GM12878 (cell line): ENCODE data around the gene ARMCX6. TPM values are rescaled to one million over a fixed set of nuclear protein-coding genes. Genes with fewer than 3 reads are reported as not detected.
A peak's percentile ranks its signal among the peaks of the same experiment; 100 is the strongest.

Experiments used
- ATAC-seq: fragments of 200-7000 bp; cut with Tn5 transposase; 3 replicates; pipeline ENCODE4 v1.9.1; 2020; ENCODE audit warnings: mild to moderate bottlenecking, moderate library complexity
- BruUV-seq: library from RNA; stranded (reverse); fragments of 400-500 nt; replicated peaks from 2 replicates; lab custom pipeline; 2021; lab: Mats Ljungman, UMichigan
- CTCF ChIA-PET: fragments of 300-600 bp; sonication (Branson Sonifier 250); formaldehyde crosslinking; extraction: SDS; loops from one replicate; lab custom pipeline; 2021; ENCODE audit warnings: inconsistent platforms; lab: Yijun Ruan, JAX
- POLR2A ChIA-PET: fragments of 350-600 bp; formaldehyde crosslinking; extraction: SDS; loops from one replicate; lab custom pipeline; 2021; ENCODE audit warnings: inconsistent platforms; lab: Charles Lee
- RAD21 ChIA-PET: fragments of 300-600 bp; sonication (Branson Sonifier 250); formaldehyde crosslinking; loops from one replicate; lab custom pipeline; 2023; ENCODE audit warnings: antibody characterized with exemption; ENCODE audit not compliant: unreplicated experiment; lab: Charles Lee
- SMC1A ChIA-PET: fragments of 300-600 bp; sonication (Branson Sonifier 250); formaldehyde crosslinking; loops from one replicate; lab custom pipeline; 2023; ENCODE audit not compliant: unreplicated experiment, uncharacterized antibody; lab: Charles Lee
- DNase-seq: peaks from one replicate; pipeline ENCODE4 v3.0.0-alpha.2; 2011; ENCODE audit warnings: low read depth, low spot score
- FAIRE-seq: peaks from 3 replicates; lab custom pipeline; 2011; peaks lifted over from hg19 to GRCh38; lab: Jason Lieb, UNC
- H2AFZ ChIP-seq: 2 replicates; pipeline ENCODE4 v1.6.0; 2011; ENCODE audit warnings: low read depth, low read length, control low read depth; ENCODE audit not compliant: control insufficient read depth
- H3K27ac ChIP-seq: 2 replicates; pipeline ENCODE4 v1.5.1; 2011; ENCODE audit warnings: control low read depth; ENCODE audit not compliant: control insufficient read depth, insufficient read depth
- H3K27me3 ChIP-seq, 2 experiments: replicated peaks in 1 of 2; 2 replicates each; pipeline versions ENCODE4 v1.6.0 to v1.6.1; 2011; ENCODE audit warnings: low read length in 1 of 2; ENCODE audit not compliant: control insufficient read depth in 2 of 2, insufficient read depth in 2 of 2
- H3K36me3 ChIP-seq, 2 experiments: 2 replicates each; pipeline ENCODE4 v1.5.1; 2011; ENCODE audit warnings: low read length in 1 of 2; ENCODE audit not compliant: control insufficient read depth in 2 of 2, insufficient read depth in 2 of 2
- H3K4me1 ChIP-seq: 2 replicates; pipeline ENCODE4 v1.6.1; 2011; ENCODE audit warnings: mild to moderate bottlenecking, low read length, moderate library complexity, mixed read lengths; ENCODE audit not compliant: control insufficient read depth, insufficient read depth
- H3K4me2 ChIP-seq: 2 replicates; pipeline ENCODE4 v1.6.0; 2011; ENCODE audit warnings: control low read depth; ENCODE audit not compliant: control insufficient read depth, insufficient read depth
- H3K4me3 ChIP-seq: fragments of 200-600 bp; sonication (generic); 2 replicates; pipeline ENCODE4 v1.5.1; 2016
- H3K79me2 ChIP-seq: 2 replicates; pipeline ENCODE4 v1.6.0; 2011; ENCODE audit warnings: low read length; ENCODE audit not compliant: control insufficient read depth, insufficient read depth
- H3K9ac ChIP-seq: 2 replicates; pipeline ENCODE4 v1.8.0; 2011; ENCODE audit warnings: low read length, control low read depth, mixed read lengths; ENCODE audit not compliant: control insufficient read depth, insufficient read depth
- H3K9me3 ChIP-seq: replicated peaks from 3 replicates; pipeline ENCODE4 v1.5.1; 2011; ENCODE audit warnings: mild to moderate bottlenecking, low read length; ENCODE audit not compliant: control insufficient read depth, insufficient read depth
- H4K20me1 ChIP-seq: 2 replicates; pipeline ENCODE4 v1.6.0; 2011; ENCODE audit not compliant: control insufficient read depth, insufficient read depth
- EED ChIP-seq: sonication (generic); IDR thresholded peaks from 2 replicates; pipeline ENCODE4 v1.6.1; 2016; ENCODE audit warnings: antibody characterized with exemption, low read depth
- FOXM1 ChIP-seq: IDR thresholded peaks from 2 replicates; pipeline ENCODE4 v1.6.1; 2012; ENCODE audit warnings: low read depth, mild to moderate bottlenecking, inconsistent platforms, low read length, moderate library complexity
- HCFC1 ChIP-seq: fragments of 150-350 bp; IDR thresholded peaks from 2 replicates; pipeline ENCODE4 v1.6.1; 2014; ENCODE audit warnings: low read length
- NRF1 ChIP-seq: conservative IDR thresholded peaks from 2 replicates; pipeline ENCODE4 v1.6.1; 2011; ENCODE audit warnings: mild to moderate bottlenecking, low read depth, low read length, improper control_type of control experiment
- RAD21 ChIP-seq: IDR thresholded peaks from 2 replicates; pipeline ENCODE4 v1.6.1; 2011; ENCODE audit warnings: mild to moderate bottlenecking, low read depth, low read length, moderate library complexity; ENCODE audit not compliant: insufficient read depth
- SPI1 ChIP-seq: IDR thresholded peaks from 2 replicates; pipeline ENCODE4 v1.6.1; 2011; ENCODE audit warnings: low read depth, mild to moderate bottlenecking, low read length, moderate library complexity, borderline replicate concordance; ENCODE audit not compliant: insufficient read depth
- SUPT20H ChIP-seq: IDR thresholded peaks from 2 replicates; pipeline ENCODE4 v1.6.1; 2011; ENCODE audit warnings: low read depth, mild to moderate bottlenecking, low read length, moderate library complexity, borderline replicate concordance; ENCODE audit not compliant: control insufficient read depth
- YY1 ChIP-seq: IDR thresholded peaks from 2 replicates; pipeline ENCODE4 v1.6.1; 2011; ENCODE audit warnings: low read depth, mild to moderate bottlenecking, low read length
- ZNF24 ChIP-seq: fragments of 450-650 bp; IDR thresholded peaks from 2 replicates; pipeline ENCODE4 v1.6.1; 2017; ENCODE audit warnings: antibody characterized with exemption, mild to moderate bottlenecking
- WGBS: methylation state at CpG from one replicate; pipeline ENCODE4 v1.1.6; 2016; ENCODE audit warnings: low lambda C conversion rate; ENCODE audit not compliant: insufficient replicate concordance, insufficient coverage; ENCODE audit errors: missing lambda C conversion rate; 5-methylcytosine and 5-hydroxymethylcytosine counted together
- in situ Hi-C: fragments of 300-500 bp; cut with MboI; formaldehyde crosslinking; loops from 9 replicates; pipeline ENCODE4 v1.14.3; 2018; ENCODE audit warnings: mixed read lengths
- intact Hi-C: fragments of 100-400 bp; cut with micrococcal nuclease; formaldehyde crosslinking; loops from one replicate; pipeline ENCODE4 v1.14.2; 2022; ENCODE audit not compliant: unreplicated experiment
- polyA plus RNA-seq, 11 experiments: library from polyadenylated mRNA; depleted of rRNA in 4 of 11; unstranded in 6 of 11; stranded (reverse) in 5 of 11; fragments of >200 nt; fragmentation: Nextera tagmentation in 4 of 11; fragmentation: Illumina TruSeq in 1 of 11; extraction: Ambion mirVana in 4 of 11; extraction: Trizol in 1 of 11; gene quantifications; 1 replicate in 1 of 11; 2 replicates in 10 of 11; pipeline versions ENCODE4 v1.2.1 to v1.2.3, GENCODE V29; 2011 to 2016; ENCODE audit warnings: inconsistent platforms in 2 of 11, missing spikeins in 2 of 11, low read depth in 1 of 11
- total RNA-seq, 4 experiments: library from RNA; depleted of rRNA in 3 of 4; stranded (reverse); fragments of >200 nt in 3 of 4; fragmentation: Illumina TruSeq in 1 of 4; extraction: Trizol in 1 of 4; gene quantifications; 2 replicates each; pipeline versions ENCODE4 v1.2.1 to v1.2.3, GENCODE V29; 2013 to 2021
- TF ChIP-seq, protein P1 (sequence below): IDR thresholded peaks from 2 replicates; pipeline ENCODE4 v1.6.1; 2012; ENCODE audit warnings: low read depth, low read length, improper control_type of control experiment
- TF ChIP-seq, protein P2 (sequence below): fragments of 450-650 bp; IDR thresholded peaks from 2 replicates; pipeline ENCODE4 v1.6.1; 2018; ENCODE audit warnings: borderline replicate concordance, mild to moderate bottlenecking; ENCODE audit not compliant: partially characterized antibody

ARMCX6 gene
- total and polyA plus RNA-seq, 10 of the 15 experiments (the other 5 are each of a cell fraction or from before 2014, with no cell fraction given): 34.7 to 72.3 (median 48.6) TPM

- Histone ChIP-seq H3K4me1 (no peaks in the 10 kb centered on the region), H3K79me2 (no peaks in the 10 kb centered on the region), H3K9me3 (no peaks in the 10 kb centered on the region), H2AFZ (peak overlapping the region; percentile 83), H3K9ac (peak overlapping the region; percentile 33), H3K36me3 (no peaks in the 10 kb centered on the region), H3K4me2 (peak overlapping the region; percentile 76), H3K27ac (no peak overlapping the region), H3K4me3 (peak overlapping the region; percentile 52), H4K20me1 (no peaks in the 10 kb centered on the region), H3K27me3 (no peaks in the 10 kb centered on the region; a peak in 1 of 4 replicates)
- in situ Hi-C loops: no loop called here
- TF ChIP-seq YY1 (peak; percentile 78; the same call in 1 of the 2 replicates), NRF1 (peak; percentile 37; the same call in 1 of the 2 replicates), FOXM1 (no peak)
- RAD21 ChIA-PET: no interaction called here
- CTCF ChIA-PET: no interaction called here
- POLR2A ChIA-PET: no interaction called here
- intact Hi-C loops: no loop called here
- no peak for FAIRE-seq
- DNase-seq: no peak
- SMC1A ChIA-PET: no interaction called here
- no TSS peak for BruUV-seq
- ATAC-seq: peak; percentile 86
- WGBS: 21% methylated on average over 29 of the region's 38 CpGs
Observed at GRCh38 chrX:101658661-101659491, 41.1 kb upstream of the ARMCX6 start.

GRCh38 chrX:101657495-101657894 lies 39.7 kb upstream of the ARMCX6 start:
- FAIRE-seq (no peak), DNase-seq (no peak), ATAC-seq (no peak)
- no peak overlapping the region for H3K4me3 ChIP-seq
- no peak overlapping the region for H3K27ac ChIP-seq
- intact Hi-C loops: no loop called here
- SMC1A ChIA-PET: interaction anchor here (1.7 kb wide), 1 partner anchor 13 kb away, joined by 4 read pairs; no protein-coding TSS in a partner anchor
- no peaks in the 10 kb centered on the region for H3K4me1 ChIP-seq
- in situ Hi-C loops: no loop called here
- no peak overlapping the region for H2AFZ ChIP-seq
- no peaks in the 10 kb centered on the region for H4K20me1 ChIP-seq
- H3K9me3 ChIP-seq: no peaks in the 10 kb centered on the region
- CTCF ChIA-PET: no interaction called here
- no peak overlapping the region for H3K4me2 ChIP-seq
- H3K27me3 ChIP-seq: no peaks in the 10 kb centered on the region
- H3K79me2 ChIP-seq: no peaks in the 10 kb centered on the region
- WGBS: 89% methylated on average over 12 of the region's 12 CpGs
- RAD21 ChIA-PET: no interaction called here
- H3K9ac ChIP-seq: no peak overlapping the region
- no peaks in the 10 kb centered on the region for H3K36me3 ChIP-seq
- POLR2A ChIA-PET: interaction anchor here (0.7 kb wide), 1 partner anchor 15 kb away, joined by 3 read pairs; no protein-coding TSS in a partner anchor
- no TSS peak for BruUV-seq
- TF ChIP-seq ZNF24 (no peak), RAD21 (no peak), NRF1 (no peak), SUPT20H (no peak), SPI1 (no peak), HCFC1 (no peak), EED (no peak)
- TF ChIP-seq, protein P1, sequence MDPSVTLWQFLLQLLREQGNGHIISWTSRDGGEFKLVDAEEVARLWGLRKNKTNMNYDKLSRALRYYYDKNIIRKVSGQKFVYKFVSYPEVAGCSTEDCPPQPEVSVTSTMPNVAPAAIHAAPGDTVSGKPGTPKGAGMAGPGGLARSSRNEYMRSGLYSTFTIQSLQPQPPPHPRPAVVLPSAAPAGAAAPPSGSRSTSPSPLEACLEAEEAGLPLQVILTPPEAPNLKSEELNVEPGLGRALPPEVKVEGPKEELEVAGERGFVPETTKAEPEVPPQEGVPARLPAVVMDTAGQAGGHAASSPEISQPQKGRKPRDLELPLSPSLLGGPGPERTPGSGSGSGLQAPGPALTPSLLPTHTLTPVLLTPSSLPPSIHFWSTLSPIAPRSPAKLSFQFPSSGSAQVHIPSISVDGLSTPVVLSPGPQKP: no peak
- TF ChIP-seq, protein P2, sequence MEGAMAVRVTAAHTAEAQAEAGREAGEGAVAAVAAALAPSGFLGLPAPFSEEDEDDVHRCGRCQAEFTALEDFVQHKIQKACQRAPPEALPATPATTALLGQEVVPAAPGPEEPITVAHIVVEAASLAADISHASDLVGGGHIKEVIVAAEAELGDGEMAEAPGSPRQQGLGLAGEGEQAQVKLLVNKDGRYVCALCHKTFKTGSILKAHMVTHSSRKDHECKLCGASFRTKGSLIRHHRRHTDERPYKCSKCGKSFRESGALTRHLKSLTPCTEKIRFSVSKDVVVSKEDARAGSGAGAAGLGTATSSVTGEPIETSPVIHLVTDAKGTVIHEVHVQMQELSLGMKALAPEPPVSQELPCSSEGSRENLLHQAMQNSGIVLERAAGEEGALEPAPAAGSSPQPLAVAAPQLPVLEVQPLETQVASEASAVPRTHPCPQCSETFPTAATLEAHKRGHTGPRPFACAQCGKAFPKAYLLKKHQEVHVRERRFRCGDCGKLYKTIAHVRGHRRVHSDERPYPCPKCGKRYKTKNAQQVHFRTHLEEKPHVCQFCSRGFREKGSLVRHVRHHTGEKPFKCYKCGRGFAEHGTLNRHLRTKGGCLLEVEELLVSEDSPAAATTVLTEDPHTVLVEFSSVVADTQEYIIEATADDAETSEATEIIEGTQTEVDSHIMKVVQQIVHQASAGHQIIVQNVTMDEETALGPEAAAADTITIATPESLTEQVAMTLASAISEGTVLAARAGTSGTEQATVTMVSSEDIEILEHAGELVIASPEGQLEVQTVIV: no peak
